Hepatocyte (in vitro differentiated cells): Measurements from ENCODE around the gene USP3.

Source experiments
- CTCF ChIP-seq: fragments of 200-600 bp; sonication (generic); IDR thresholded peaks from 2 replicates; pipeline ENCODE4 v1.5.1; 2016; ENCODE audit warnings: antibody characterized with exemption, mild to moderate bottlenecking; ENCODE audit not compliant: poor library complexity
- EZH2 ChIP-seq: fragments of 200-600 bp; sonication (generic); IDR thresholded peaks from 2 replicates; pipeline ENCODE4 v1.6.1; 2016; ENCODE audit warnings: antibody characterized with exemption, mild to moderate bottlenecking, borderline replicate concordance

- TF ChIP-seq CTCF, result no peak
- no peak for TF ChIP-seq EZH2
These were observed 35.6 kb downstream of the USP3 start for GRCh38 chr15:63539998-63540397.
